Measurements from ENCODE around the gene RBM18.

RBM18 gene

DNA sequence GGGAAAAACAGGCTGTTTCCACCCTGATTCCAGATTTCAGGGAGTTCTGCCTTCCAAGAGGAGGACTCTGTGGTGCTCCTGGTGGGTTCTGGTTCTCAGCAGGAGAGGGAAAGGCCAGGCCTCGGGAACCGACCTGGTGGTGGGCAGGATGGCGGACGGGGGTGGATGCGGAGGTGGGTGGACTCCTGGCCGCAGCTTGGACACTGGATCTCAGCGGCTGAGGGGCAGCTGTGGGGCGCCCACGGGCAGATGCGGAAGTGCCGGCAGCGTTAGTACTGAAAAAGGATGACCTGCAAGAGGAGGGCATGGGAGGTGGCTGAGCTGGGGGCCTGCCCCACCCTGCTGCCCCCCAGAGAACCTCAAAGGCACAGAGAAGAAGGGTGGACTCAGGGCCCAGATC, 60.1 kb downstream of the RBM18 start:
- TF ChIP-seq, protein P1, sequence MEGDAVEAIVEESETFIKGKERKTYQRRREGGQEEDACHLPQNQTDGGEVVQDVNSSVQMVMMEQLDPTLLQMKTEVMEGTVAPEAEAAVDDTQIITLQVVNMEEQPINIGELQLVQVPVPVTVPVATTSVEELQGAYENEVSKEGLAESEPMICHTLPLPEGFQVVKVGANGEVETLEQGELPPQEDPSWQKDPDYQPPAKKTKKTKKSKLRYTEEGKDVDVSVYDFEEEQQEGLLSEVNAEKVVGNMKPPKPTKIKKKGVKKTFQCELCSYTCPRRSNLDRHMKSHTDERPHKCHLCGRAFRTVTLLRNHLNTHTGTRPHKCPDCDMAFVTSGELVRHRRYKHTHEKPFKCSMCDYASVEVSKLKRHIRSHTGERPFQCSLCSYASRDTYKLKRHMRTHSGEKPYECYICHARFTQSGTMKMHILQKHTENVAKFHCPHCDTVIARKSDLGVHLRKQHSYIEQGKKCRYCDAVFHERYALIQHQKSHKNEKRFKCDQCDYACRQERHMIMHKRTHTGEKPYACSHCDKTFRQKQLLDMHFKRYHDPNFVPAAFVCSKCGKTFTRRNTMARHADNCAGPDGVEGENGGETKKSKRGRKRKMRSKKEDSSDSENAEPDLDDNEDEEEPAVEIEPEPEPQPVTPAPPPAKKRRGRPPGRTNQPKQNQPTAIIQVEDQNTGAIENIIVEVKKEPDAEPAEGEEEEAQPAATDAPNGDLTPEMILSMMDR (conservative IDR thresholded peaks at IDR 0.05; ENCODE audit: low read depth), result no peak
- no peak overlapping the region for H3K27ac ChIP-seq
- POLR2A ChIA-PET (ENCODE audit: low non-redundant PET), result no interaction called here
- DNase-seq (ENCODE audit: low spot score), result no peak
- CTCF ChIA-PET, result interaction anchor here (0.7 kb wide), 1 partner anchor 895 kb away, joined by 3 read pairs; no protein-coding TSS in a partner anchor

DNA sequence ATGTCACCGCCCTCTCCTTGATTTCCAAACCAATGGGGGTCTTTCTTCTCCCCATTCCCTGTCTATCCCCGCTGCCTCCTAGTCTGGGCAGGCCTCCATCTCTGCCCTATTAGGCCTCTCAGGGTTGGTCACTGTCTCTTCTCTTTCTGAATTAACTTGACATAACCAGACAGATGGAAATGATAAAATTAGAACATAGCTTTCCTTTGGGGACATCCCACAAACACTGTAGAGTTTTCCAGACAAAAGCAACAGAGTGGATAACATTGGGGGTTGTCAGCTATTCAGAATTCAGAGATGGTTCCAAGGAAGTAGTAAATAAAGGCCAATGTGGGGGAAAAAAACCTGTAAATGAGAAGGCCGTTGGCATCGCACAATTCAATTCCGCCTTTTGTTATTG, 60.6 kb downstream of the RBM18 start:
- POLR2A ChIA-PET (ENCODE audit: low non-redundant PET), result no interaction called here
- no peak for DNase-seq (ENCODE audit: low spot score)
- no peak overlapping the region for H3K27ac ChIP-seq
- CTCF ChIA-PET, result interaction anchor here (0.7 kb wide), 1 partner anchor 894 kb away, joined by 3 read pairs; no protein-coding TSS in a partner anchor
- TF ChIP-seq, protein P1 (conservative IDR thresholded peaks at IDR 0.05; ENCODE audit: low read depth), result no peak

DNA sequence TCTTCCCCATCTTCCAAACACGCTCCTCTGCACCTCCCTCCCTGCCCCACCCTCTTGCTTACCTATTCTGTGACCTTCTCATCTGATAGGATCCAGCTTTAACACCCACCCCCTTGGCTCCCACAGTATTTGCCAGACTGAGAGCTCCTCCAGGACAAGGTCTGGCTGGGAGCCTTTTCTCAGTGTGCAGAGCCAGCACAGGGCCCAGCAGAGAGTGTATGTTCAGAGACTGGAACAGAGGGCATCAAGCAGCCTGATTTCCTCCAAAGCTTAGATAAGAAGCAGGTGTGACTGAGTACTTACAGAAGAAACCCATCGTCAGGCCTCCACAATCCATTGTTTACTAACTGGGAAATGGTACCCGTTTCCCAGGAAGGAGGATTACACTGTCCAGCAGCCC, 62.5 kb downstream of the RBM18 start:
- POLR2A ChIA-PET (ENCODE audit: low non-redundant PET), result no interaction called here
- CTCF ChIA-PET, result no interaction called here
- no peak overlapping the region; the same call in 1 of the 2 replicates for H3K27ac ChIP-seq
- no peak for DNase-seq (ENCODE audit: low spot score)
- TF ChIP-seq, protein P1 (conservative IDR thresholded peaks at IDR 0.05; ENCODE audit: low read depth), result no peak

DNA sequence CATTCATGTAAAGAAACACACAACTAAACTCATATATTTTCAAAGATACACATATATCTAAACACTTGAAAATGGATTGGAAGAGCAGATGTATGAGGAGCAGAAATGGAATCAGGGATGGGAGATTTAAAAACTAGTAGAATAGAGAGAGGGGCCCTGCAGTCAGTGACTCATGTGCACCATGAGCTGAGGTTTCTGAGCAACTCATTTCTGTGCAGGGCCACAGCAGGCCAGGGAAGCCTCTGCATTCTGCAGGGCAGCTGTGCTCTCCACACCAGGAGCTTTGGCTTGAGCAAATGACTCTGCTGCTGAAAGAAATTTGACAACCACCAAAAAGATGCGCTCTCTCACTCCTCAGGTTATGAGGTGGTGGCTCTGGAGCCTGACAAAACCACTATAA, 63.0 kb downstream of the RBM18 start:
- no peak overlapping the region; the same call in 1 of the 2 replicates for H3K27ac ChIP-seq
- CTCF ChIA-PET, result no interaction called here
- POLR2A ChIA-PET (ENCODE audit: low non-redundant PET), result no interaction called here
- TF ChIP-seq, protein P1 (conservative IDR thresholded peaks at IDR 0.05; ENCODE audit: low read depth), result no peak
- no peak for DNase-seq (ENCODE audit: low spot score)

DNA sequence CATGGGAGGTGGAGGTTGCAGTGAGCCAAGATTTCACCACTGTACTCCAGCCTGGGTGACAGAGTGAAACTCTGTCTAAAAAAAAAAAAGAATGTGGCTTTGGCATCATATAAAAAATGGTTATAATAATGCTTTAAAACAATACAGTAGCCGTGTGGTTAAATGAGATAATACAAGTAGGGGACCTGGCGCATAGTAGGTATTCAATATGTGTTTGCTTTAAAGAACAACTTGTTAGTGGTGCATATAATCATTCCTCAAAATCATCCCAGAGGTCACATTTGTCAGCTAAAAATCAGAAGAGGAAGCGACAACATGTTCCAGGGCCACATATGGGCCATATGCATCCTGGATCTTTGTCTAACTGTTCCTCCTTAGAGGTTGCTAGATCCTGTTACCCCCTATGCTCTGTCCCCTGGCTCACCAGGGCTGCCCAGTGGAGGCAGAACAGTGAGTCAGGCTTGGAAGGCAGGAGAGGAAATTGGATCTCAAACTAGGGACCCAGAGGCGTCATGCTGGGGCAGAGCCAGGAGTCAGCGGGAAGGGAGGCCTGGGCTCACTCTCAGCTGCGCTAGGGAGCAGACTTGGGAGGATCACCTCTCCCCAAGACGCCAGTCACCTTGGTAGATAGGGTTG, 63.6 kb downstream of the RBM18 start:
- TF ChIP-seq, protein P1 (conservative IDR thresholded peaks at IDR 0.05; ENCODE audit: low read depth), result no peak
- H3K27ac ChIP-seq, result no peak overlapping the region
- no peak for DNase-seq (ENCODE audit: low spot score)
- CTCF ChIA-PET, result no interaction called here
- POLR2A ChIA-PET (ENCODE audit: low non-redundant PET), result no interaction called here

DNA sequence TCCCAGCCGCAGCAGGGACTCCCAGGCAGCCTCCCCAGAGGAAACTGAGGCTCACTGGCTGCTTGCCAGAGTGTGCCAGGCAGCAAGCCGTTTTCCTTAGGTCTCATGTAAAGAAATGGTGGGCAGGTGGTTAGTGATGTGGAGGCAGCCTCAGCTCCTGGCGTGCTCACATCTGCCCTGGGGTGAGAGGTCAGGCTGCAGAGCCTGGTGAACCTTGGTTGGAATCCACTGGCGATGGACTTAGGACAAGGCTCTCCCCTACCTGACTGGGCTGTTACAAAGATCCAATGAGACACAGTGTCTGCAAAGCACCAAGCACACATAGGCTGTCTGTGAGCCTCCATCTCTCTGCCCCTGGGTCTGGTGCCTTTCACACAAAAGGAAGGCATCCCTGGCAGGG, 66.8 kb downstream of the RBM18 start:
- TF ChIP-seq, protein P1 (conservative IDR thresholded peaks at IDR 0.05; ENCODE audit: low read depth), result no peak
- CTCF ChIA-PET, result no interaction called here
- H3K27ac ChIP-seq, result no peak overlapping the region
- DNase-seq (ENCODE audit: low spot score), result no peak
- POLR2A ChIA-PET (ENCODE audit: low non-redundant PET), result no interaction called here

All from RWPE1 (cell line).